HG03175 (cell line): ENCODE data around the gene RASIP1.

Experiments used
- ATAC-seq: cut with Tn5 transposase; IDR thresholded peaks from one replicate; pipeline ENCODE4 v1.9.1; 2021; ENCODE audit warnings: mild to moderate bottlenecking, moderate library complexity; ENCODE audit not compliant: unreplicated experiment

The RASIP1 gene

GRCh38 chr19:48756686-48757085 is 16.3 kb upstream of the RASIP1 start:
- ATAC-seq = no peak

- ATAC-seq = no peak
Measured at GRCh38 chr19:48756212-48756611, 15.8 kb upstream of the RASIP1 start.

GRCh38 chr19:48755787-48756186 is 15.4 kb upstream of the RASIP1 start:
- no peak for ATAC-seq

- ATAC-seq = no peak
Measured at GRCh38 chr19:48755084-48755641, 14.8 kb upstream of the RASIP1 start, which contains the start of gene FGF21. FGF21 (plus strand) TSS chr19:48755524; CDS start chr19:48756237, 713 bp downstream.

- no peak for ATAC-seq
Measured at GRCh38 chr19:48752496-48753365, 12.3 kb upstream of the RASIP1 start, which contains the start of gene FUT1. FUT1 (minus strand) TSS chr19:48752641; CDS start chr19:48751281, 1,360 bp downstream.

- ATAC-seq = no peak
Measured at GRCh38 chr19:48751845-48752495, 11.6 kb upstream of the RASIP1 start.

- no peak for ATAC-seq
Measured at GRCh38 chr19:48750771-48751504, 10.5 kb upstream of the RASIP1 start.

- ATAC-seq = no peak
Measured at GRCh38 chr19:48750351-48750750, 9.9 kb upstream of the RASIP1 start.

GRCh38 chr19:48749571-48750198 is 9.3 kb upstream of the RASIP1 start:
- no peak for ATAC-seq

- no peak for ATAC-seq
Measured at GRCh38 chr19:48746738-48747575, 6.5 kb upstream of the RASIP1 start, which contains the start of gene IZUMO1. IZUMO1 (minus strand) TSS chr19:48746909; CDS start chr19:48745859, 1,050 bp downstream.

GRCh38 chr19:48746110-48746509 is 5.7 kb upstream of the RASIP1 start:
- ATAC-seq = no peak

GRCh38 chr19:48745208-48745995 is 5.0 kb upstream of the RASIP1 start:
- no peak for ATAC-seq

GRCh38 chr19:48742096-48742495 is 1.7 kb upstream of the RASIP1 start:
- ATAC-seq = no peak

GRCh38 chr19:48741129-48741999 is 954 bp upstream of the RASIP1 start:
- ATAC-seq = no peak

- ATAC-seq = no peak
Measured at GRCh38 chr19:48739404-48740163, 826 bp downstream of the RASIP1 start.

- peak; percentile 82 for ATAC-seq
Measured at GRCh38 chr19:48738557-48739403, 1.6 kb downstream of the RASIP1 start.
